Measurements from ENCODE around the gene AAK1.

- TF ChIP-seq, protein P1, sequence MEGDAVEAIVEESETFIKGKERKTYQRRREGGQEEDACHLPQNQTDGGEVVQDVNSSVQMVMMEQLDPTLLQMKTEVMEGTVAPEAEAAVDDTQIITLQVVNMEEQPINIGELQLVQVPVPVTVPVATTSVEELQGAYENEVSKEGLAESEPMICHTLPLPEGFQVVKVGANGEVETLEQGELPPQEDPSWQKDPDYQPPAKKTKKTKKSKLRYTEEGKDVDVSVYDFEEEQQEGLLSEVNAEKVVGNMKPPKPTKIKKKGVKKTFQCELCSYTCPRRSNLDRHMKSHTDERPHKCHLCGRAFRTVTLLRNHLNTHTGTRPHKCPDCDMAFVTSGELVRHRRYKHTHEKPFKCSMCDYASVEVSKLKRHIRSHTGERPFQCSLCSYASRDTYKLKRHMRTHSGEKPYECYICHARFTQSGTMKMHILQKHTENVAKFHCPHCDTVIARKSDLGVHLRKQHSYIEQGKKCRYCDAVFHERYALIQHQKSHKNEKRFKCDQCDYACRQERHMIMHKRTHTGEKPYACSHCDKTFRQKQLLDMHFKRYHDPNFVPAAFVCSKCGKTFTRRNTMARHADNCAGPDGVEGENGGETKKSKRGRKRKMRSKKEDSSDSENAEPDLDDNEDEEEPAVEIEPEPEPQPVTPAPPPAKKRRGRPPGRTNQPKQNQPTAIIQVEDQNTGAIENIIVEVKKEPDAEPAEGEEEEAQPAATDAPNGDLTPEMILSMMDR (IDR thresholded peaks at IDR 0.05; ENCODE audit: low read depth, low read length), result no peak
- no peak for TF ChIP-seq EZH2phosphoT487 (IDR thresholded peaks at IDR 0.05; ENCODE audit: low read depth)
Observed at GRCh38 chr2:69669666-69670065, 26.1 kb upstream of the AAK1 start.

All from OCI-LY3 (cell line).